Ishikawa (cell line): Measurements from ENCODE around the gene LTC4S.

Source experiments
- CEBPB ChIP-seq: IDR thresholded peaks from 2 replicates; pipeline ENCODE4 v1.6.1; 2012
- CREB1 ChIP-seq: IDR thresholded peaks from 2 replicates; pipeline ENCODE4 v1.6.1; 2012; ENCODE audit warnings: low read depth
- EGR1 ChIP-seq: IDR thresholded peaks from 2 replicates; pipeline ENCODE4 v1.6.1; 2012
- EP300 ChIP-seq: IDR thresholded peaks from 2 replicates; pipeline ENCODE4 v1.6.1; 2012; ENCODE audit warnings: borderline replicate concordance
- FOXM1 ChIP-seq: IDR thresholded peaks from 2 replicates; pipeline ENCODE4 v1.6.1; 2012; ENCODE audit warnings: low read depth, borderline replicate concordance
- NFIC ChIP-seq: IDR thresholded peaks from 2 replicates; pipeline ENCODE4 v1.6.1; 2012
- RAD21 ChIP-seq: IDR thresholded peaks from 2 replicates; pipeline ENCODE4 v1.6.1; 2012; ENCODE audit warnings: low read depth
- REST ChIP-seq: IDR thresholded peaks from 2 replicates; pipeline ENCODE4 v1.6.1; 2012; ENCODE audit warnings: low read depth, mild to moderate bottlenecking
- TAF1 ChIP-seq: IDR thresholded peaks from 2 replicates; pipeline ENCODE4 v1.6.1; 2012; ENCODE audit warnings: low read depth, mild to moderate bottlenecking
- TCF12 ChIP-seq: IDR thresholded peaks from 2 replicates; pipeline ENCODE4 v1.6.1; 2012; ENCODE audit warnings: low read depth
- TEAD4 ChIP-seq: IDR thresholded peaks from 2 replicates; pipeline ENCODE4 v1.6.1; 2012
- USF1 ChIP-seq: IDR thresholded peaks from 2 replicates; pipeline ENCODE4 v1.6.1; 2012
- YY1 ChIP-seq: IDR thresholded peaks from 2 replicates; pipeline ENCODE4 v1.6.1; 2012; ENCODE audit warnings: low read depth
- ZBTB7A ChIP-seq: IDR thresholded peaks from 2 replicates; pipeline ENCODE4 v1.6.1; 2012; ENCODE audit warnings: low read depth
- TF ChIP-seq, protein P1 (sequence below): IDR thresholded peaks from 2 replicates; pipeline ENCODE4 v1.6.1; 2012

LTC4S gene

GRCh38 chr5:179773686-179774040 lies 20.1 kb upstream of the LTC4S start:
- TF ChIP-seq, protein P1, sequence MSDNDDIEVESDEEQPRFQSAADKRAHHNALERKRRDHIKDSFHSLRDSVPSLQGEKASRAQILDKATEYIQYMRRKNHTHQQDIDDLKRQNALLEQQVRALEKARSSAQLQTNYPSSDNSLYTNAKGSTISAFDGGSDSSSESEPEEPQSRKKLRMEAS = no peak
- TF ChIP-seq USF1 (no peak), EP300 (no peak), ZBTB7A (no peak), EGR1 (no peak), TEAD4 (no peak), CEBPB (no peak), REST (no peak), TCF12 (no peak), YY1 (no peak), CREB1 (no peak), TAF1 (no peak), NFIC (no peak), FOXM1 (no peak), RAD21 (no peak)

- TF ChIP-seq REST (no peak), RAD21 (no peak), USF1 (no peak), EGR1 (no peak), CEBPB (no peak)
Measured at GRCh38 chr5:179774442-179774841, 19.3 kb upstream of the LTC4S start.

GRCh38 chr5:179776411-179776938 lies 17.3 kb upstream of the LTC4S start:
- TF ChIP-seq CEBPB = no peak
- TF ChIP-seq FOXM1 = no peak
- TF ChIP-seq RAD21 = no peak
- no peak for TF ChIP-seq REST
- no peak for TF ChIP-seq EGR1
- TF ChIP-seq USF1 = no peak
- TF ChIP-seq TEAD4 = no peak
- no peak for TF ChIP-seq EP300
- TF ChIP-seq CREB1 = no peak
- TF ChIP-seq, protein P1 = no peak
- no peak for TF ChIP-seq YY1
- TF ChIP-seq TAF1 = no peak
- no peak for TF ChIP-seq ZBTB7A
- no peak for TF ChIP-seq TCF12

DNA sequence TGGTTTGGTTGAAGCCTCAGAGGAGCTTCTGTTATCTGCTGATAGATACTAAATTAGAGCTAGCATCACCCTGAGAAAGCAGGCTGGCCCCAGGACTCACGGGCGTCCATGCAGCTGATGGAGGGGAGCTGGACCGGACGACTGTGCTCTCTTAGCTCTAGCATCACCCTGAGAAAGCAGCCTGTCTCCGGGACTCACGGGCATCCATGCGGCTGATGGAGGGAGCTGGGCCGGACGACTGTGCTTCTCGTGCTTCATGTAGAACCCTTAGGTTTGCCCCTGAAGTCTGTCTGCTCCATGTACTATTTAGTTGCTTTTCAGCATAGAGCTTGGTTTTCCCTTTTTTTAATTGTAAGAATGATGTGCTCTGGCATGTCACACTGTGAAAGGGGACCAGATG lies 16.3 kb upstream of the LTC4S start:
- TF ChIP-seq RAD21 (no peak), EGR1 (no peak), EP300 (no peak), REST (no peak), TCF12 (no peak), NFIC (no peak), YY1 (no peak), USF1 (no peak), TAF1 (no peak), FOXM1 (no peak), TEAD4 (no peak), ZBTB7A (no peak), CREB1 (no peak), CEBPB (no peak)
- TF ChIP-seq, protein P1 = no peak
